T-helper 9 cell (primary cell): ENCODE results near the gene RUNDC3A.
A peak's percentile ranks its signal among the peaks of the same experiment; 100 is the strongest.

Experiments used
- DNase-seq: peaks from one replicate; pipeline ENCODE4 v3.0.0-alpha.2; 2020
- total RNA-seq, 2 donors: gene quantifications; one replicate each; lab custom pipeline; 2026; lab: John Stamatoyannopoulos, UW

Gene RUNDC3A
- total RNA-seq: 0 reads per million in 2 donors

- peak; percentile 85 for DNase-seq
Observed at GRCh38 chr17:44308320-44308818, at the start of gene RUNDC3A. RUNDC3A (plus strand) TSS chr17:44308601; CDS start chr17:44308833, 232 bp downstream.

DNA sequence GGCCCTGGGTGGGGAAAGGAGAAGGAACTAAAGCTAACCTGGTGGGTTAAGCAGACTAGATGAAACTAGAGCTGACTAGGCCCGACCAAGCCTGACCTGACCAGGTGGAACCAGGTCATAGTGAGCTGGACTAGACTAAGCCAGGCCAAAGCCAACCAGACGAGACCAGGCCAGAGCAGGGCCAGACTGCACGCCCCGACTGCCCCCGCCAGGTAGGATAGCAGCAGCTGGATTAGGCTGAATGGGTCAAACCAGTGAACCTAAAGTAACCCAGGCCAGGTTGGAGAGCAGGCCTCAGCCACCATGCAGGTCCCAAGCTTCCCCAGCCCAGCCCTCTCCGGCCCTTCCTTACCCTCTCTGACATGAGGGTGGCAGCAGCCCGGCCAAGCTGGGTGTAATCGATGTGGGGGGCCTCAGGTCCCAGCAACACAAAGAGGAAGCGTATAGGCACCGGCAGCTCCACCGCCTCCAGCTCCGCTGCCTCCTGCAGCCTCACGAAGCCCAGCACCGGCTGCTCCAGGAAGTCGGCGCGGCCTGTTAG is 49.5 kb upstream of the RUNDC3A start:
- DNase-seq: no peak

- no peak for DNase-seq
Observed at GRCh38 chr17:44260296-44260695, 48.1 kb upstream of the RUNDC3A start.

- DNase-seq: no peak
Observed at GRCh38 chr17:44262654-44263225, 45.7 kb upstream of the RUNDC3A start.

DNA sequence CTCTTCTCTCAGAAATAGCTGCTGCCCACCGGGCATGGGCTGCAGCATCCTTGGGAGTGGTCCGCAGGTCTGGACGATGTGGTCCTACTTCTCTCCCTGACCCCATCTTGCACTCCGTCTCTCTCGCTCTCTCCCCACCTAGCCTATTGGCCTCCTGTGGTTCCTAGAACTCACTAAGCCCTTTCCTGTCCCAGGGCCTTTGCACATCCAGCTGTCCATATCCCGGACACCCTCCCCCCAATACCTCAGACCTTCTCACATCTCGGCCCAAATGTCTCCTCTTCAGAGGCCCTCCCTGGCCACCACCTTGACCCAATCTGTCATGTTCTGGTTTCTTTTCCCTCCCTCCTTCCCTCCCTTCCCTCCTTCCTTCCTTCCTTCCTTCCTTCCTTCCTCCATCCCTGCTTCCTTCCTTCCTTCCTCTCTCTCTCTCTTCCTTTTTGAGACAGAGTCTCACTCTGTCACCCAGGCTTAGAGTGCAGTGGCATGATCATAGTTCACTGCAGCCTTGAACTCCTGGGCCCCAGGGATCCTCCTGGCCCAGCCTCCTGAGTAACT is 45.0 kb upstream of the RUNDC3A start:
- DNase-seq: no peak

- no peak for DNase-seq
Observed at GRCh38 chr17:44266402-44267164, 41.8 kb upstream of the RUNDC3A start.

GRCh38 chr17:44267165-44267455 is 41.3 kb upstream of the RUNDC3A start:
- no peak for DNase-seq

- no peak for DNase-seq
Observed at GRCh38 chr17:44267818-44268490, 40.4 kb upstream of the RUNDC3A start, which contains the start of gene SLC4A1. SLC4A1 (minus strand) TSS chr17:44268135; CDS start chr17:44262866, 5,269 bp downstream.

DNA sequence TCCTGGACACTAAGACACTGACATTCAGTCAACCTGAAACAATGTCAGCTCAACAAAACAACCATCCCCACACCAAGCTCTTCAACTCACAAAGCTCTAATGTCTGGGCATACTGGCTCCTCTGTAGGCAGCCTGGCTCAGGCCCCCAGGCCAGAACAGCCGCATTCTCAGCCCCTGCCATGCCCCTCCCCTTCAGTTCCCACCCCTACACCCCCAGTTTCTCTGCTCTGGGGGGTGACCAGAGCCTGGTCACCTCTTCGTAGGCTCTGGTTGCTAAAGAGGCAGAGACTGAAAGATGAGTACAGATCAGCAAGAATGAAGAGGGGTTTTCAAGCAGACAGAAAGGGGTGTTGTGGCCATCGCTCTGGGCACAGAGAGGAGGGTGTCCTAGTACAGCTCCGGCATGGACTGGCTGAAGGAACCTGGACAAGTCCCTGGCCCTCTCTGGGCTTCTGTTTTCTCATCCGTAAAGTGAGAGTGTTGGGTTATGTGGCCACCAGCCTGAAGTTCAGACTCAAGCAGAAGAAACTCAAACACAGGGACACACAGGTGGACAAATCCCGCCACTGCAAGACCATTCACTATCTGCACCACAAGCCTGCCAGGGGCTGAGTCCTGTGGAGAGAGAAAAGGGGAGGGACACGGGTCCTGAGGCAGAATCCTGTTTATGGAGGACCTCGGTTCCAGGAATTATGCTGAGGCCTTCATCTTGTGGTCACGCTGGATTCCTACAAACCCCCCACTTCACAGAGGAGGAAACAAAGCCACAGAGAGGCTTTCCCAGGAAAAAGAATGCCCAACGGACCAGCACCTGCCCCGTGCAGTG is 39.5 kb upstream of the RUNDC3A start:
- DNase-seq: no peak

GRCh38 chr17:44269535-44270240 is 38.7 kb upstream of the RUNDC3A start:
- DNase-seq: no peak

GRCh38 chr17:44272321-44272951 is 36.0 kb upstream of the RUNDC3A start:
- DNase-seq: no peak

GRCh38 chr17:44272954-44273353 is 35.4 kb upstream of the RUNDC3A start:
- DNase-seq: no peak

GRCh38 chr17:44273607-44274006 is 34.8 kb upstream of the RUNDC3A start:
- no peak for DNase-seq

- DNase-seq: no peak
Observed at GRCh38 chr17:44277976-44278375, 30.4 kb upstream of the RUNDC3A start.

- DNase-seq: no peak
Observed at GRCh38 chr17:44279346-44279665, 29.1 kb upstream of the RUNDC3A start.

GRCh38 chr17:44279666-44280391 is 28.6 kb upstream of the RUNDC3A start:
- DNase-seq: no peak

DNA sequence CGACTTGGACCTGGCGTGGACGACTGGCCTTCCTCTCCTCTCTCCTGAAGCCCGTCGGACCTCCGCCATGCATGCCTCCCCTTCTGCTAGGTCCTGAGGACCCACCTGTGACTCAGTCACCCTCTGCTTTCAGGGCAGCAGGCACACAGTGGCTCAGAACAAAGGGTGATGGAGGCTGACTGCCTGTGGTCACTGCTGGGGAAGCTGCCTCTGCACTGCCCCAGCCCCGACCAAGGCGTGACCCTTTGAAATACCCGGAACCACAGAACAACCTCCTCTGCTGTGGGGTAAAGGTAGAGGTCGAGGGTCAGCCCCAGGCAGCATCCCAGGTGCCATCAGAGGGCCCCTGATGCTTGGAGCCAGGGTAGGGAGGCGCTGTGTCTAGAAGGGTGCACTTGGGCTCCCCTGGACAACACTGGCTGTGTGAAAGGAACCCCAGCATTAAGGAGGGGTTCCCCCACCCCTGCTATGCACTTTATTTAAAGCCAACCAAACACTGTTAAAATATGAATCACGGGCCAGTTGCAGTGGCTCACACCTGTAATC is 27.9 kb upstream of the RUNDC3A start:
- DNase-seq: no peak

DNA sequence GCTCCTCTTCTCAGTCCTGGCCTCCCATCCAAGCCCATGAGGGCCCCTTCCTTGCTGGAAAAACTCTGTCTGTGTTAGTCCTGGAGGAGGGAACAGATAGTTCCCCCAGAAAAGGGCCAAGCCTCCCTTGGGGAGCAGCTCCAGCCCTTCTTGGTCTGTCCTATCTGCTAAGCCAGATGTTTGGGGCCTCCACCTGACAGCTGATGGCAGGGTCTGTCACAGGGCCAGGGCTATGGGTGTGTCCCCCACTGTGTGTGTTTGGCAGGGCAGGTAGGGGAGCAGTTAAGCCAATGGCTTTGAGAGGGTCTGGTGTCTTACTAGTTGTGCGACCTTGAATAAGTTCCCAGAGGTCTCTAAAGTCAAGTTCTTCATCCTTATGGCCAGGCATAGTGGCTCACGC is 26.8 kb upstream of the RUNDC3A start:
- DNase-seq: no peak

DNA sequence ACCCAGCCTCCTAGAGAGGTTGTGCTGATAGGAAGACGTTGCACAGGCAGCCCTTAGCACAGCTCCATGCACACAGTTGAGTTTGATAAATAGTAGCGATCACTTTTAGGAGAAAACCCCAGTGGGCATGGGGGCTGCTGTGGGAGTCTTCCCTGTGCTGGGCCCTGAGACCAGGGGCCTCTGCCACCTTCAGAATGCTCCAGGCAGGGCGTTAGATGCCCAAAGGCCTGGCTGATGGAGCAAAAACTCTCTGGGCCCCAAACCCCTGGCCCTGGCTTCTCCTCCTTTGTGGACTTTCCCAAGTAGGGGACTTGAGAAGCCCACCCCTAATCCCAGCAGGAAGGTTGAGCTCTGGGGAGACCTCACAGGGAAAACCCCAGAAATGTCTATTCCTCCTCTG is 26.1 kb upstream of the RUNDC3A start:
- DNase-seq: no peak

GRCh38 chr17:44283344-44284023 is 24.9 kb upstream of the RUNDC3A start:
- DNase-seq: no peak
